Mesothelial cell of epicardium (in vitro differentiated cells): ENCODE data around the gene NUP160. TPM values are rescaled to one million over a fixed set of nuclear protein-coding genes. Genes with fewer than 3 reads are reported as not detected.

Experiments
- DNase-seq, 2 experiments: peaks; one replicate each; pipeline ENCODE4 v3.0.0; 2021; ENCODE audit warnings: low spot score in 2 of 2; ENCODE audit not compliant: unreplicated experiment in 2 of 2
- H3K27ac Mint-ChIP-seq: 2 replicates; pipeline ENCODE4 v1.8.0; 2021; ENCODE audit warnings: mixed read lengths
- H3K27me3 Mint-ChIP-seq: 2 replicates; pipeline ENCODE4 v1.8.0; 2021; ENCODE audit warnings: low read depth, mixed read lengths
- H3K36me3 Mint-ChIP-seq: 2 replicates; pipeline ENCODE4 v1.8.0; 2021; ENCODE audit warnings: mixed read lengths
- H3K4me1 Mint-ChIP-seq: 2 replicates; pipeline ENCODE4 v1.8.0; 2021; ENCODE audit warnings: mixed read lengths
- H3K4me3 Mint-ChIP-seq: 2 replicates; pipeline ENCODE4 v1.8.0; 2021; ENCODE audit warnings: mild to moderate bottlenecking, moderate library complexity, mixed read lengths
- H3K9me3 Mint-ChIP-seq: 2 replicates; pipeline ENCODE4 v1.8.0; 2021; ENCODE audit warnings: mixed read lengths
- total RNA-seq: library from RNA; stranded (reverse); gene quantifications from 3 replicates; pipeline ENCODE4 v1.2.1, GENCODE V29; 2021
- TF ChIP-seq, protein P1 (sequence below): fragments of 200-600 bp; sonication (generic); IDR thresholded peaks from one replicate; pipeline ENCODE4 v1.5.0; 2021; ENCODE audit warnings: antibody characterized with exemption; ENCODE audit not compliant: unreplicated experiment

NUP160 gene
- total RNA-seq, 1 donor from 2014 or later, result 64.2 TPM

DNA sequence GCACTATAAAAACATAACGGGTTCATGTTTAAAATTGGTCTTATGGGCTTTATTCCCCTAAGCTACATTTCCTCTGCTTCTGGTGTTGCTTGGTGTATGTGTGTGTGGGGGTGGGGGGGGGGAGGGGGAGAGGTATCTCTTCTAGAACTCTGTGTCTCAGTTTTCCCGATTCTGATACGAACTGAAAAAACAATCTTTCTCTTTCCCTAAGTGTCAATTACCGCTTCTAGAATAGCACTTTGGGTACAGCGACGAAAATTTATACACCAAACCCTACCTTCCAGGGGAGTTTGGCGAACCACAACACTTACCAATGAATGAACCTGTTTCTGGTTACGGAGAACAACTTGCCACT lies 636 bp downstream of the NUP160 start:
- Mint-ChIP-seq H3K4me3 (peak overlapping the region; percentile 98), H3K4me1 (peaks cover 25% of the 10 kb centered on the region), H3K27me3 (no peaks in the 10 kb centered on the region), H3K27ac (peak overlapping the region; percentile 99), H3K36me3 (peaks cover 9% of the 10 kb centered on the region), H3K9me3 (no peaks in the 10 kb centered on the region)
- DNase-seq, result no peak
- TF ChIP-seq, protein P1, sequence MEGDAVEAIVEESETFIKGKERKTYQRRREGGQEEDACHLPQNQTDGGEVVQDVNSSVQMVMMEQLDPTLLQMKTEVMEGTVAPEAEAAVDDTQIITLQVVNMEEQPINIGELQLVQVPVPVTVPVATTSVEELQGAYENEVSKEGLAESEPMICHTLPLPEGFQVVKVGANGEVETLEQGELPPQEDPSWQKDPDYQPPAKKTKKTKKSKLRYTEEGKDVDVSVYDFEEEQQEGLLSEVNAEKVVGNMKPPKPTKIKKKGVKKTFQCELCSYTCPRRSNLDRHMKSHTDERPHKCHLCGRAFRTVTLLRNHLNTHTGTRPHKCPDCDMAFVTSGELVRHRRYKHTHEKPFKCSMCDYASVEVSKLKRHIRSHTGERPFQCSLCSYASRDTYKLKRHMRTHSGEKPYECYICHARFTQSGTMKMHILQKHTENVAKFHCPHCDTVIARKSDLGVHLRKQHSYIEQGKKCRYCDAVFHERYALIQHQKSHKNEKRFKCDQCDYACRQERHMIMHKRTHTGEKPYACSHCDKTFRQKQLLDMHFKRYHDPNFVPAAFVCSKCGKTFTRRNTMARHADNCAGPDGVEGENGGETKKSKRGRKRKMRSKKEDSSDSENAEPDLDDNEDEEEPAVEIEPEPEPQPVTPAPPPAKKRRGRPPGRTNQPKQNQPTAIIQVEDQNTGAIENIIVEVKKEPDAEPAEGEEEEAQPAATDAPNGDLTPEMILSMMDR, result no peak

DNA sequence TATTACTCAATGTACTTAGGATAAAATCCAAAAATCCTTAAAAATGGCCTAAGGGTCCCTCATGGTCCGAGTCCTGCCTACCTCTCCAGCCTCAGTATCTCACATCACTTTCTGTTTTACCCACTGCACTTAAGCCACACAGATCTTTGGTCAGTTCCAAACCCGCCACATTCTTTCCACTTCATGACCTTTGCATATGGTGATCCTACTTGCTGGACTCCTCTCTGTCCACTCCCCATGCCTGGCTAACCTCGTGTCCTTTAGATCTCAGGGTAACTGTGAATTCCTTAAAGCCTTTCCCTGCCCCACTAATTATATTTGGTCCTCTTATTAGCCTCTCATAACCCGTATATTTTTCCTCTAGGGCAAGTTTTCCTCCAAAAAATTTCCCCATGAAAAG lies 1.2 kb downstream of the NUP160 start:
- peaks cover 25% of the 10 kb centered on the region for H3K4me1 Mint-ChIP-seq
- peaks cover 9% of the 10 kb centered on the region for H3K36me3 Mint-ChIP-seq
- H3K4me3 Mint-ChIP-seq, result peak overlapping the region; percentile 98
- DNase-seq, result no peak
- H3K9me3 Mint-ChIP-seq, result no peaks in the 10 kb centered on the region
- H3K27ac Mint-ChIP-seq, result peak overlapping the region; percentile 71
- no peaks in the 10 kb centered on the region for H3K27me3 Mint-ChIP-seq
- TF ChIP-seq, protein P1, result no peak

- peaks cover 11% of the 10 kb centered on the region for H3K36me3 Mint-ChIP-seq
- no peaks in the 10 kb centered on the region for H3K27me3 Mint-ChIP-seq
- no peak overlapping the region for H3K27ac Mint-ChIP-seq
- no peak overlapping the region for H3K4me3 Mint-ChIP-seq
- DNase-seq, result no peak
- TF ChIP-seq, protein P1, result no peak
- peaks cover 17% of the 10 kb centered on the region for H3K4me1 Mint-ChIP-seq
- H3K9me3 Mint-ChIP-seq, result no peaks in the 10 kb centered on the region
These were observed 4.6 kb downstream of the NUP160 start for GRCh38 chr11:47843361-47844055.

- Mint-ChIP-seq H3K4me1 (peaks cover 16% of the 10 kb centered on the region), H3K27ac (no peak overlapping the region), H3K36me3 (peaks cover 16% of the 10 kb centered on the region), H3K9me3 (no peaks in the 10 kb centered on the region), H3K27me3 (no peaks in the 10 kb centered on the region), H3K4me3 (no peak overlapping the region)
- no peak for DNase-seq
- TF ChIP-seq, protein P1, result no peak
These were observed 5.4 kb downstream of the NUP160 start for GRCh38 chr11:47842749-47843148.

DNA sequence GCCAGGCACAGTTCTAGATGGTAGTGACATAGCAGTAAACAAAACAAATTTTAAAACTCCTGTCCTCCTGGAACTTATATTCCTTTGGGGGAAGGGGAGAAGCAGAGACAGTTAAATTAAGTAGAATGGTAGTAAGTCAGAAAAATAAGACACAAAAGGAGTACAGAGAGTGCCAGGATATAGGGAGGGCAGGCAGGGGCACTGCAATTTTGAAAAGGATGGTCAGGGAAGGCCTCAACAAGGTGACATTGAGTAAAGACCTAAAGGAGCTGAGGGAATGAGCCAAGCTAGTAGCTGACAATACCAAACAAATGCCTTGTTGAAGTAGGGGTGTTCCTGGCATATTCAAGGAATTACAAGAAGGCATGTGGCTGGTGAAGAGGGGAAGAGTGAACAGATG lies 10.2 kb downstream of the NUP160 start:
- Mint-ChIP-seq H3K36me3 (peaks cover 33% of the 10 kb centered on the region), H3K27ac (no peak overlapping the region), H3K27me3 (no peaks in the 10 kb centered on the region), H3K9me3 (no peaks in the 10 kb centered on the region), H3K4me1 (no peaks in the 10 kb centered on the region), H3K4me3 (no peak overlapping the region)
- TF ChIP-seq, protein P1, result no peak
- DNase-seq, result no peak
